AG04450 (cell line): ENCODE data around the gene PTH2R. TPM values are rescaled to one million over a fixed set of nuclear protein-coding genes. Genes with fewer than 3 reads are reported as not detected.

Experiments
- CTCF ChIA-PET: fragments of 300-600, 350-600 bp; formaldehyde crosslinking; extraction: SDS; loops from one replicate; lab custom pipeline; 2022; ENCODE audit warnings: antibody characterized with exemption, inconsistent platforms; lab: Charles Lee
- POLR2A ChIA-PET: fragments of 350-600 bp; formaldehyde crosslinking; extraction: SDS; loops from one replicate; lab custom pipeline; 2021; ENCODE audit warnings: antibody characterized with exemption, inconsistent platforms; lab: Yijun Ruan, JAX
- DNase-seq: peaks from one replicate; pipeline ENCODE4 v3.0.0-alpha.2; 2011; ENCODE audit warnings: low read depth, low spot score
- H3K27ac ChIP-seq: one replicate; pipeline ENCODE4 v1.5.1; 2012; ENCODE audit warnings: low read depth, low read length, control low read depth
- H3K27me3 ChIP-seq: one replicate; pipeline ENCODE4 v1.6.0; 2012; ENCODE audit warnings: low read length; ENCODE audit not compliant: control insufficient read depth, insufficient read depth
- H3K4me3 ChIP-seq: 2 replicates; pipeline ENCODE4 v1.5.1; 2011; ENCODE audit warnings: mild to moderate bottlenecking, low read depth, low read length, control low read depth
- H3K9me3 ChIP-seq: 2 replicates; pipeline ENCODE4 v1.5.1; 2012; ENCODE audit warnings: low read length; ENCODE audit not compliant: control insufficient read depth, insufficient read depth
- polyA plus RNA-seq: library from polyadenylated mRNA; depleted of rRNA; stranded (reverse); fragments of >200 nt; gene quantifications from 2 replicates; pipeline ENCODE4 v1.2.3, GENCODE V29; 2011
- TF ChIP-seq, protein P1 (sequence below): IDR thresholded peaks from 2 replicates; pipeline ENCODE4 v1.5.1; 2011; ENCODE audit warnings: low read depth, low read length, control low read depth, inconsistent platforms

The PTH2R gene
- polyA plus RNA-seq, 1 experiment, result not detected

- no peak for DNase-seq
- TF ChIP-seq, protein P1, sequence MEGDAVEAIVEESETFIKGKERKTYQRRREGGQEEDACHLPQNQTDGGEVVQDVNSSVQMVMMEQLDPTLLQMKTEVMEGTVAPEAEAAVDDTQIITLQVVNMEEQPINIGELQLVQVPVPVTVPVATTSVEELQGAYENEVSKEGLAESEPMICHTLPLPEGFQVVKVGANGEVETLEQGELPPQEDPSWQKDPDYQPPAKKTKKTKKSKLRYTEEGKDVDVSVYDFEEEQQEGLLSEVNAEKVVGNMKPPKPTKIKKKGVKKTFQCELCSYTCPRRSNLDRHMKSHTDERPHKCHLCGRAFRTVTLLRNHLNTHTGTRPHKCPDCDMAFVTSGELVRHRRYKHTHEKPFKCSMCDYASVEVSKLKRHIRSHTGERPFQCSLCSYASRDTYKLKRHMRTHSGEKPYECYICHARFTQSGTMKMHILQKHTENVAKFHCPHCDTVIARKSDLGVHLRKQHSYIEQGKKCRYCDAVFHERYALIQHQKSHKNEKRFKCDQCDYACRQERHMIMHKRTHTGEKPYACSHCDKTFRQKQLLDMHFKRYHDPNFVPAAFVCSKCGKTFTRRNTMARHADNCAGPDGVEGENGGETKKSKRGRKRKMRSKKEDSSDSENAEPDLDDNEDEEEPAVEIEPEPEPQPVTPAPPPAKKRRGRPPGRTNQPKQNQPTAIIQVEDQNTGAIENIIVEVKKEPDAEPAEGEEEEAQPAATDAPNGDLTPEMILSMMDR, result no peak
- Histone ChIP-seq H3K27ac (no peak overlapping the region), H3K9me3 (no peaks in the 10 kb centered on the region), H3K4me3 (no peak overlapping the region), H3K27me3 (peaks cover 5% of the 10 kb centered on the region)
- ChIA-PET POLR2A (interaction anchor here (0.6 kb wide), 1 partner anchor 115 kb away, joined by 4 read pairs; no protein-coding TSS in a partner anchor), CTCF (interaction anchor here (0.5 kb wide), 1 partner anchor 193 kb away, joined by 3 read pairs; no protein-coding TSS in a partner anchor)
Observed at GRCh38 chr2:208369091-208369490, 37.5 kb upstream of the PTH2R start.

GRCh38 chr2:208370881-208371633 is 35.5 kb upstream of the PTH2R start:
- DNase-seq, result no peak
- CTCF ChIA-PET, result interaction anchor here (1.1 to 1.5 kb wide), 2 partner anchors 21 to 196 kb away, joined by 4 to 8 read pairs; no protein-coding TSS in a partner anchor

DNA sequence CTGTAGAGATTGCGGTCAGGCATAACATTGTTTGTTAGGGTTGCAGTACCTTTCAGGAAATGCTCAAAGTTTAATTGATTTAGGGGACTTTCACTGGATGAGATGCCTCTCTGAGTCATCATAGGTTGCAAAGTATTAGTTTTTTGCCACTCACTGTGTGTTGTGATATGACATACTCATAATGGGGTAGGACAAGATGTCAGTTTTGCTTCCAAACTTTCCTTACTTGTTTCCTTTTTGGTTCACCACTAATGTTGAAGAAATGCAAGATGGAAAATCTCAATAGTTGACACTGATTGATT is 35.0 kb upstream of the PTH2R start:
- DNase-seq, result no peak
- ChIA-PET POLR2A (no interaction called here), CTCF (interaction anchor here (1.1 kb wide), 1 partner anchor 20 kb away, joined by 4 read pairs; no protein-coding TSS in a partner anchor)
- H3K9me3 ChIP-seq, result no peaks in the 10 kb centered on the region
- peaks cover 5% of the 10 kb centered on the region for H3K27me3 ChIP-seq
- no peak overlapping the region for H3K27ac ChIP-seq
- no peak overlapping the region for H3K4me3 ChIP-seq
- TF ChIP-seq, protein P1, result no peak

More at GRCh38 chr2:208370881-208371633, 35.5 kb upstream of the PTH2R start:
- POLR2A ChIA-PET, result no interaction called here
- Histone ChIP-seq H3K9me3 (no peaks in the 10 kb centered on the region), H3K27ac (no peak overlapping the region), H3K4me3 (no peak overlapping the region), H3K27me3 (peaks cover 5% of the 10 kb centered on the region)
- TF ChIP-seq, protein P1, result no peak

- CTCF ChIA-PET, result interaction anchor here (0.5 to 1.7 kb wide), 18 partner anchors 9 to 1258 kb away, joined by 3 to 11 read pairs (median 4); no protein-coding TSS in a partner anchor
- Histone ChIP-seq H3K27me3 (no peaks in the 10 kb centered on the region), H3K4me3 (no peak overlapping the region), H3K27ac (no peak overlapping the region), H3K9me3 (no peaks in the 10 kb centered on the region)
- peak; percentile 29 for DNase-seq
- POLR2A ChIA-PET, result no interaction called here
- TF ChIP-seq, protein P1, result peak; percentile 86
Observed at GRCh38 chr2:208373460-208374089, 33.0 kb upstream of the PTH2R start.
